Keratinocyte (primary cell): ENCODE data around the gene PRAMEF12.

ENCODE experiments used
- EZH2 ChIP-seq: IDR thresholded peaks from one replicate; pipeline ENCODE4 v1.6.1; 2012; ENCODE audit warnings: inconsistent platforms, mild to moderate bottlenecking, low read length, moderate library complexity
- TF ChIP-seq, protein P1 (sequence below), 3 experiments: IDR thresholded peaks in 1 of 3; conservative IDR thresholded peaks in 1 of 3; optimal IDR thresholded peaks in 1 of 3; 2 replicates in 2 of 3; 3 replicates in 1 of 3; pipeline versions ENCODE3 to v1.5.1; 2011; ENCODE audit warnings: low read length in 3 of 3, mild to moderate bottlenecking in 3 of 3, moderate library complexity in 2 of 3, control low read depth in 1 of 3, inconsistent platforms in 1 of 3; ENCODE audit not compliant: insufficient read depth in 2 of 3; ENCODE audit errors: extremely low read depth in 1 of 3

DNA sequence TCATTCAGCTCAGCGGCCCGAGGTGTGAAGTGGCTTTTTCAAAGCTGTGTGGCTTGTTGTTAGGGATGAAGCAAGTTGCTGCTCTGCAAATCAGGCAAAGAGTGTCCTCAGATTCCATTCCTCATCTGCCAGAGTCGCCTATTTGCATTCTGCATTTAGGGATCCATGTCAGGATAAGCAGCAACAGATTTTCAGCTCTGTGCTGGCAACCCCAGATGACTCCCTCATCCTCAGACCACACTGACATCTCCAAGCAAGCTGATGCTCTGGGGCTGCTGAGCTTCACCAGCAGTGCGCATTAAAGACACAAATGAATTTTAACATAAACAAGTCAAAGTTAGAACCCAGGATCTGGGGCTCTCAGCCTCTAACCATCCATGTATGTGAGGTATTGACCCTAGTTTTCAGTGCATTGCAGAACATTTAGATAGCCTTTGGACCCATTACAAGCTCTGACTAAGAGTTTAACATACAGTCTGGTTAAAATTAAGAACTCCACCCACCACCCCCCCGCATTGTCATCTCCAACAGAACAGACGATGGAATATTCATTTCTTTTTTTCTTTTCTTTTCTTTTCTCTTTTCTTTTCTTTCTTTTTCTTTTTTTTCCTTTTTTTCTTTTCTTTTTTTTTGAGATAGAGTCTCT lies 16.6 kb upstream of the PRAMEF12 start:
- TF ChIP-seq, protein P1, sequence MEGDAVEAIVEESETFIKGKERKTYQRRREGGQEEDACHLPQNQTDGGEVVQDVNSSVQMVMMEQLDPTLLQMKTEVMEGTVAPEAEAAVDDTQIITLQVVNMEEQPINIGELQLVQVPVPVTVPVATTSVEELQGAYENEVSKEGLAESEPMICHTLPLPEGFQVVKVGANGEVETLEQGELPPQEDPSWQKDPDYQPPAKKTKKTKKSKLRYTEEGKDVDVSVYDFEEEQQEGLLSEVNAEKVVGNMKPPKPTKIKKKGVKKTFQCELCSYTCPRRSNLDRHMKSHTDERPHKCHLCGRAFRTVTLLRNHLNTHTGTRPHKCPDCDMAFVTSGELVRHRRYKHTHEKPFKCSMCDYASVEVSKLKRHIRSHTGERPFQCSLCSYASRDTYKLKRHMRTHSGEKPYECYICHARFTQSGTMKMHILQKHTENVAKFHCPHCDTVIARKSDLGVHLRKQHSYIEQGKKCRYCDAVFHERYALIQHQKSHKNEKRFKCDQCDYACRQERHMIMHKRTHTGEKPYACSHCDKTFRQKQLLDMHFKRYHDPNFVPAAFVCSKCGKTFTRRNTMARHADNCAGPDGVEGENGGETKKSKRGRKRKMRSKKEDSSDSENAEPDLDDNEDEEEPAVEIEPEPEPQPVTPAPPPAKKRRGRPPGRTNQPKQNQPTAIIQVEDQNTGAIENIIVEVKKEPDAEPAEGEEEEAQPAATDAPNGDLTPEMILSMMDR (optimal IDR thresholded peaks at IDR 0.05 in 1 of 3, IDR thresholded peaks at IDR 0.05 in 1 of 3, conservative IDR thresholded peaks at IDR 0.05 in 1 of 3; ENCODE audit: extremely low read depth in 1 of 3, insufficient read depth in 2 of 3, low read length in 3 of 3) = no peak
- TF ChIP-seq EZH2 = no peak
